CD4-positive, alpha-beta memory T cell (primary cell): ENCODE results near the gene ZC3H11A. TPM values are rescaled to one million over a fixed set of nuclear protein-coding genes. Genes with fewer than 3 reads are reported as not detected.

Experiments used
- CTCF ChIA-PET: fragments of 350-600 bp; sonication (Branson Sonifier 250); formaldehyde crosslinking; loops from one replicate; lab custom pipeline; 2021; ENCODE audit warnings: inconsistent platforms; ENCODE audit not compliant: partially characterized antibody; lab: Charles Lee
- POLR2A ChIA-PET: fragments of 350-600 bp; sonication (Branson Sonifier 250); formaldehyde crosslinking; loops from one replicate; lab custom pipeline; 2021; ENCODE audit not compliant: partially characterized antibody; lab: Charles Lee
- DNase-seq, 5 donors: peaks; one replicate each; pipeline versions ENCODE4 v3.0.0 to v3.0.0-alpha.2; 2020 to 2022; ENCODE audit warnings: mixed read lengths in 1 of 5
- H3K27ac ChIP-seq: one replicate; pipeline ENCODE4 v1.7.0; 2013; ENCODE audit warnings: low read depth, low read length
- H3K27me3 ChIP-seq: 2 replicates; pipeline ENCODE4 v1.7.0; 2013; ENCODE audit warnings: mild to moderate bottlenecking, low read length, moderate library complexity; ENCODE audit not compliant: insufficient read depth
- H3K36me3 ChIP-seq: 2 replicates; pipeline ENCODE4 v1.7.0; 2013; ENCODE audit warnings: mild to moderate bottlenecking, low read length, moderate library complexity; ENCODE audit not compliant: insufficient read depth
- H3K4me1 ChIP-seq: 2 replicates; pipeline ENCODE4 v1.7.0; 2013; ENCODE audit warnings: mild to moderate bottlenecking, low read length, moderate library complexity; ENCODE audit not compliant: insufficient read depth
- H3K4me3 ChIP-seq, 2 donors: one replicate each; pipeline ENCODE4 v1.7.0; 2013; ENCODE audit warnings: low read length in 2 of 2, mild to moderate bottlenecking in 1 of 2
- H3K9me3 ChIP-seq, 2 donors: one replicate each; pipeline ENCODE4 v1.7.0; 2013; ENCODE audit warnings: low read length in 2 of 2, control low read depth in 1 of 2; ENCODE audit not compliant: control insufficient read depth in 1 of 2
- H3K27ac Mint-ChIP-seq, 7 donors: one replicate each; pipeline ENCODE4 v1.8.0; 2020 to 2021; ENCODE audit warnings: mixed read lengths in 7 of 7, mild to moderate bottlenecking in 6 of 7, inconsistent platforms in 3 of 7, moderate library complexity in 3 of 7
- H3K27me3 Mint-ChIP-seq, 2 donors: one replicate each; pipeline ENCODE4 v1.8.0; 2020 to 2021; ENCODE audit warnings: mixed read lengths in 2 of 2
- H3K36me3 Mint-ChIP-seq, 2 donors: one replicate each; pipeline ENCODE4 v1.8.0; 2020 to 2021; ENCODE audit warnings: mixed read lengths in 2 of 2, inconsistent platforms in 1 of 2, mild to moderate bottlenecking in 1 of 2
- H3K4me1 Mint-ChIP-seq, 4 donors: one replicate each; pipeline ENCODE4 v1.8.0; 2020 to 2021; ENCODE audit warnings: mixed read lengths in 4 of 4, mild to moderate bottlenecking in 1 of 4
- H3K4me3 Mint-ChIP-seq, 8 donors: one replicate each; pipeline ENCODE4 v1.8.0; 2020 to 2021; ENCODE audit warnings: mixed read lengths in 8 of 8, mild to moderate bottlenecking in 7 of 8, moderate library complexity in 6 of 8, inconsistent platforms in 3 of 8
- H3K9me3 Mint-ChIP-seq, 8 donors: one replicate each; pipeline ENCODE4 v1.8.0; 2020 to 2021; ENCODE audit warnings: mixed read lengths in 8 of 8, mild to moderate bottlenecking in 5 of 8, inconsistent platforms in 3 of 8, moderate library complexity in 1 of 8
- intact Hi-C: fragments of 100-400 bp; cut with micrococcal nuclease; formaldehyde crosslinking; loops from one replicate; pipeline ENCODE4 v1.15.1; 2023
- polyA plus RNA-seq, 2 donors: library from polyadenylated mRNA; unstranded; fragments of 300-500 nt; fragmentation: Illumina TruSeq; gene quantifications; one replicate each; pipeline ENCODE4 v1.2.3, GENCODE V29; 2021
- total RNA-seq, 2 experiments: library from RNA; stranded (reverse); gene quantifications; one replicate each; pipeline ENCODE4 v1.2.3, GENCODE V29; 2021

ZC3H11A gene
- total and polyA plus RNA-seq, 4 experiments from 2014 or later = 50.9 to 141 (median 93.7) TPM

DNA sequence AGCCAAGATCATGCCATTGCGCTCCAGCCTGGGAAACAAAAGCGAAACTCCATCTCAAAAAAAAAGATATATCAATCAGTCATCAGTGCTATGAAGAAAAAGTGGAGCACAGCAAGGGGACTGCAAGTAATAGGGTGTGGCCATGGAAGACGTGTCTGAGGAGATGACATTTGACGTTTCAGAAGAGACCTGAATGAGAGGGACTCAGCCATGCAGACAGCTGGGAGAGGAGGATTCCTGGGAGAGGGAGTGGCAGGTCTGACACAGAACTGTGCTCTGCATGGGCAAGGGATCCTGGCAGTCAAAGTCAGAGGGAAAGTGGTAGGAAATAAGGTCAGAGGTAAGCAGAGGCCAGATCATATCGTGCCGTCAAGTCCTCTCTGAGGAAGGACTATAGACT, 27.2 kb upstream of the ZC3H11A start:
- intact Hi-C loops = loop anchor here (5.0 to 10.0 kb wide), 3 partner anchors 51 to 441 kb away; no protein-coding TSS in a partner anchor
- H3K9me3 ChIP-seq = no peaks in the 10 kb centered on the region
- Mint-ChIP-seq H3K4me3 (peak overlapping the region; percentile 7 to 82 (median 72)), H3K27me3 (no peaks in the 10 kb centered on the region), H3K36me3 (peaks cover 34 to 48% of the 10 kb centered on the region in 2 donors), H3K27ac (peak overlapping the region; percentile 43 to 97 (median 94)), H3K4me1 (peaks cover 34 to 71% (median 49%) of the 10 kb centered on the region in 4 donors), H3K9me3 (no peaks in the 10 kb centered on the region)
- peaks cover 41% of the 10 kb centered on the region for H3K4me1 ChIP-seq
- H3K27ac ChIP-seq = peak overlapping the region; percentile 27
- no peak overlapping the region for H3K4me3 ChIP-seq
- peaks cover 23% of the 10 kb centered on the region for H3K36me3 ChIP-seq
- ChIA-PET POLR2A (interaction anchor here (0.7 to 1.1 kb wide), 3 partner anchors 43 to 739 kb away, joined by 3 to 5 read pairs (median 4); no protein-coding TSS in a partner anchor), CTCF (no interaction called here)
- peak in 3 of 5 donors; percentile 11 to 28 (median 22) for DNase-seq
- H3K27me3 ChIP-seq = no peaks in the 10 kb centered on the region

DNA sequence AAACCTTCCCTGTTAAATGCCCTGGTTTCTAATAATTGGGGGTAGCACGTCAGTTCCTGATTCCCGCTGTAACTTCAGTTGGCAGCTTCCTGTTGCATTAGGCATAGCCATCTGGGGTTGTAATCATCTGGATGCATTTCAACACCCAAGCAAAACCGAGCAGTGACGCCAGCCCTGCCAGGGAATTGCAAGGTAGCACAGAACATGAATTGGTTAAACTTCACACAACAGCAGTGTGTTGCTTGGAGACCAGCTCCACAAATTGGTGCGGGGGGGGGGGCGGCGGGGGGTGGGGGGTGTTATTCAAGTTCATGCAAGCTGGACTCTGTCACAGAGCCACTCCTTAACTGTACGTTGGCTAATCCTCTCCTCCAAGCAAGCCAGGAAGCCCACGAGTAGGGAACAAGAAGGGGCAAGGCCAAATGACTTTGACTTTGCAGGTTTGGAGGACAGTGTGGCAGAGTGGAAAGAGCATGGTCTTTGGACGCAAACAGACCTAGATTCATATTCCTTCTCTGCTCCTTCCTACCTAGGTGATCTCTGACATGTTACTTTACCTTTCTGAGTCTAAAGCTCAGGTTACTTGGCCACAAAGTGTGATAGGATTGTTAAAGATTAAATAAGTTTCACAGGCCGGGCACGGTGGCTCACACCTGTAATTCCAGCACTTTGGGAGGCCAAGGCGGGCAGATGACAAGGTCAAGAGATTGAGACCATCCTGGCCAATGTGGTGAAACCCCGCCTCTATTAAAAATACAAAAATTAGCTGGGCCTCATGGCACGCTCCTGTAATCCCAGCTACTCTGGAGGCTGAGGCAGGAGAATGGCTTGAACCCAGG, 25.7 kb upstream of the ZC3H11A start:
- Mint-ChIP-seq H3K27ac (peak overlapping the region; percentile 41 to 97 (median 84)), H3K4me1 (peaks cover 22 to 56% (median 36%) of the 10 kb centered on the region in 4 donors), H3K36me3 (peaks cover 45 to 60% of the 10 kb centered on the region in 2 donors), H3K4me3 (peak overlapping the region in 6 of 8 donors; percentile 40 to 62 (median 47)), H3K27me3 (no peaks in the 10 kb centered on the region), H3K9me3 (no peaks in the 10 kb centered on the region)
- intact Hi-C loops = loop anchor here (5.0 to 10.0 kb wide), 3 partner anchors 52 to 442 kb away; no protein-coding TSS in a partner anchor
- POLR2A ChIA-PET = interaction anchor here (0.6 to 1.1 kb wide), 3 partner anchors 12 to 45 kb away, joined by 3 to 4 read pairs (median 3); no protein-coding TSS in a partner anchor
- Histone ChIP-seq H3K36me3 (peaks cover 35% of the 10 kb centered on the region), H3K4me3 (no peak overlapping the region), H3K27me3 (no peaks in the 10 kb centered on the region), H3K9me3 (no peaks in the 10 kb centered on the region), H3K27ac (no peak overlapping the region), H3K4me1 (peaks cover 26% of the 10 kb centered on the region)
- CTCF ChIA-PET = no interaction called here
- no peak for DNase-seq

DNA sequence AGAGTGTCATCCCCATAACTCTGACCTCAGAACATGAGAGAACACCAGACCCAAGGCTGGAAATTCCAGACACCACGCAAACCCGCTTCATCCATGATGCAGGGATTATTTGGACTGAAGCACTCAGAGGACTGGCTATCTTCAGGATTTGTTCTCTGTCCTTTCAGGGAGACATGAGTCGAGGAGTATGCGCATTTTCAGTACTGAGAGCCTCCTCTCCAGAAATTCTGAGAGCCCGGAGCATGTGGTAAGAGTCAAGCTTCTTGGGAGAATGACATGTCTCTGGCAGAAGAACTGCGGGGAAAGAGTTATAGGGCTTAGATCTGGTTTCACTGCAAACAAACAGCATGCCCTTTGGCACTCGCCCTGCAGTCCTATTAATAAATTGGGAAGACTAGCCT, 23.5 kb upstream of the ZC3H11A start:
- Mint-ChIP-seq H3K4me1 (peaks cover 28 to 54% (median 31%) of the 10 kb centered on the region in 4 donors), H3K27ac (peak overlapping the region in 1 of 7 donors; percentile 27), H3K27me3 (no peaks in the 10 kb centered on the region), H3K4me3 (no peak overlapping the region), H3K9me3 (no peaks in the 10 kb centered on the region), H3K36me3 (peaks cover 64 to 67% of the 10 kb centered on the region in 2 donors)
- ChIA-PET POLR2A (interaction anchor here (0.7 kb wide), 1 partner anchor 25 kb away, joined by 4 read pairs; no protein-coding TSS in a partner anchor), CTCF (no interaction called here)
- no peak for DNase-seq
- Histone ChIP-seq H3K4me3 (no peak overlapping the region), H3K27me3 (no peaks in the 10 kb centered on the region), H3K4me1 (peaks cover 21% of the 10 kb centered on the region), H3K27ac (no peak overlapping the region), H3K36me3 (peaks cover 45% of the 10 kb centered on the region), H3K9me3 (no peaks in the 10 kb centered on the region)
- intact Hi-C loops = no loop called here

DNA sequence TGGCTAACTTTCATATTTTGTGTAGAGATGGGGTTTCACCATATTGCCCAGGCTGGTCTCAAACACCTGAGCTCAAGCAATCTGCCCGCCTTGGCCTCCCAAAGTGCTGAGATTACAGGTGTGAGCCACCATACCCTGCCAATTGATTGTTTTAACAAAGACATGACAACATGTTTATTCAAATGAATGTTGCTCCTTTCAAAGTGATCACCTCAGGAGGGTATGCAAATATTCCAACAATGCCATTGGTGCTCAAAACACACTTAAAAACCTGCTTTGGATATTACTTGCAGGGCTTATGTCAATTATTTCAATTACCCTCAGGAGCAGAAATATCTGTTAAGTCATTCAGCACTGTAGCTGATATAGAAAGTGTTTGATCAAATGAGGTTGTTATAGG, 22.6 kb upstream of the ZC3H11A start:
- Histone ChIP-seq H3K4me3 (no peak overlapping the region), H3K9me3 (no peaks in the 10 kb centered on the region), H3K27me3 (no peaks in the 10 kb centered on the region), H3K4me1 (peaks cover 12% of the 10 kb centered on the region), H3K27ac (no peak overlapping the region), H3K36me3 (peaks cover 45% of the 10 kb centered on the region)
- Mint-ChIP-seq H3K4me3 (no peak overlapping the region), H3K4me1 (peaks cover 24 to 46% (median 30%) of the 10 kb centered on the region in 4 donors), H3K27me3 (no peaks in the 10 kb centered on the region), H3K27ac (peak overlapping the region in 4 of 7 donors; percentile 23 to 73 (median 64)), H3K9me3 (no peaks in the 10 kb centered on the region), H3K36me3 (peaks cover 65 to 68% of the 10 kb centered on the region in 2 donors)
- intact Hi-C loops = no loop called here
- ChIA-PET CTCF (no interaction called here), POLR2A (interaction anchor here (1.8 kb wide), 1 partner anchor 8 kb away, joined by 9 read pairs; the partner anchor contains the start of gene LAX1)
- no peak for DNase-seq

DNA sequence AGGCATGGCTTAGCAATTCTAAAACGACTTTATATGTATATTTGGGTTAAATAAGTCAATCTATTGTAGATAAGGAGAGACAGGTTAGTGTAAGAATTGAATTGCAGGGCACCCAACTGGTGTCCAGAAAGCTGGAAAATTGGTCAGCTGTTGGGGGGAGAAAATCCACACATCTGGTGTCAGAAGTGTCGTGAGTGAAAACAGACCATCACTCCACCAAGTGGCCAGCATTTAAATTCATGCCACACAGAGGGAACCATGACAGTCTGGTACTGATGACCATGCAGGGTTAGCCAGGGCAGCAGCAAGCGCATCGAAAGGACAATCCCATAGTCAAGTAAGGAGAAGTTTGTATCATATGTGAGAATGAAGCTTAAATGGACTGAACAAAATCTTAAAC, 18.8 kb upstream of the ZC3H11A start:
- Histone ChIP-seq H3K36me3 (peaks cover 28% of the 10 kb centered on the region), H3K9me3 (no peaks in the 10 kb centered on the region), H3K27ac (no peak overlapping the region), H3K4me1 (no peaks in the 10 kb centered on the region), H3K4me3 (no peak overlapping the region), H3K27me3 (no peaks in the 10 kb centered on the region)
- peaks cover 42 to 47% of the 10 kb centered on the region in 2 donors for H3K36me3 Mint-ChIP-seq
- no peak overlapping the region for H3K4me3 Mint-ChIP-seq
- ChIA-PET CTCF (interaction anchor here (0.8 to 2.3 kb wide), 6 partner anchors 12 to 273 kb away, joined by 3 to 15 read pairs (median 6); partner anchors contain the start of gene LAX1), POLR2A (interaction anchor here (1.1 to 3.1 kb wide), 3 partner anchors 11 to 124 kb away, joined by 3 to 23 read pairs (median 3); partner anchors contain the start of gene LAX1)
- peak overlapping the region in 6 of 7 donors; percentile 30 to 54 (median 36) for H3K27ac Mint-ChIP-seq
- DNase-seq = no peak
- no peaks in the 10 kb centered on the region for H3K27me3 Mint-ChIP-seq
- no peaks in the 10 kb centered on the region for H3K9me3 Mint-ChIP-seq
- intact Hi-C loops = no loop called here
- peaks cover 5 to 11% (median 6%) of the 10 kb centered on the region in 4 donors for H3K4me1 Mint-ChIP-seq

DNA sequence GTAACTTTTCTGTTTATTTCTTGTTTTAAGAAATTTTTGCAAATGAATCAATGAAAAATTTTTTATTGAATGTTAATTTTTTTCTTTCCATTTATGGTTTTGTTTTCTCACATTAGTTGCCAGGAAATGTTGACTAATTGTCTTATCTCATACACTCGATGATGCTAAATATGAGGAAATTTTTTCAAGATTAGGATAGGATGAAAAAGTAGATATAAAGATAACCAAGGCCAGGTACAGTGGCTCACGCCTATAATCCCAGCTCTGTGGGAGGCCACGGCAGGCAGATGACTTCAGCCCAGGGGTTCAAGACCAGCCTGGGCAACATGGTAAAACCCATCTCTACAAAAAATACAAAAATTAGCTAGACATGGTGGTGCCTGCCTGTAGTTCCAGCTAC, 17.8 kb upstream of the ZC3H11A start:
- Mint-ChIP-seq H3K9me3 (no peaks in the 10 kb centered on the region), H3K27ac (peak overlapping the region in 2 of 7 donors; percentile 12 to 27), H3K27me3 (no peaks in the 10 kb centered on the region), H3K4me3 (no peak overlapping the region), H3K36me3 (peaks cover 36 to 41% of the 10 kb centered on the region in 2 donors), H3K4me1 (peaks cover 5 to 11% (median 6%) of the 10 kb centered on the region in 4 donors)
- Histone ChIP-seq H3K27me3 (no peaks in the 10 kb centered on the region), H3K27ac (no peak overlapping the region), H3K4me1 (no peaks in the 10 kb centered on the region), H3K9me3 (no peaks in the 10 kb centered on the region), H3K36me3 (peaks cover 22% of the 10 kb centered on the region), H3K4me3 (no peak overlapping the region)
- no peak for DNase-seq
- ChIA-PET POLR2A (interaction anchor here (1.3 to 3.1 kb wide), 2 partner anchors 12 to 125 kb away, joined by 3 to 23 read pairs; partner anchors contain the start of gene LAX1), CTCF (interaction anchor here (1.7 to 2.3 kb wide), 4 partner anchors 13 to 274 kb away, joined by 5 to 15 read pairs (median 10); partner anchors contain the start of gene LAX1)
- intact Hi-C loops = no loop called here
